ENCODE data around the gene CD93.

The CD93 gene

DNA sequence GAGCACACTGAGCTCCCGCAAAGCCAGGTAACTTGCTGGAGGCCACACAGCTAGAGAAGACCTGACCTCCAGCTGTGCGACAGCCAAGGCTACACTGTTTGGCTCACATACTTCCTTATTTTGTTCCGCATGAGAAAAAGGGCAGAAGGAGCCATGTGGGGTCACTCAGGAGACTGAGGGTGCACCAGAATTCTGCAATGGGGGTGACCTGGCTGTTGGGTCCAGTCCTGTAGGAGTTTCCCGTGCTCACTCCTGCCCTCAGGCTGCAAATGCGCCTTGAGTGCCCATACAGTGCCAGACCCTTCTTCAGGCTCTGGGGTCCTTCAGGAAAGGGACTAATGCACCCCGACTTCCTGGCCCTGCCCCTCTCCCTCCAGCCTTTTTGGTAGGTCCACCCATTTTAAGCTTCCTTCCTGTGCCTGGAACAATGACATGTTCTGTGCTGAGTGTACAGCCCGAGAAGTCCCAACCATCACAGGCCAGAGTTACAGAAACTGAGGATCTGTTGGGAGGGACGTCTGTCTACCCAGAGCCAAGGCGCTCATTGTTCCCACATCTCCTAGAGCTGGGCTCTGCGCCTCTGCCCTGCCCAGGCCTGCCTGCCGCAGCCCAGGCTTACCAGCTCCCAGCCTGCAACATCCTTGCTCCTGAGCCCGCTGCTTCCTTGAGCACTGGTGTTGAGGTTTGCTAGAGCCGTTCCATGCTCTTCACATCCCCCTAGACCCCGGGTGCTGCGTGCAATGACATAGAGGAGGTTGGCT, 33.5 kb upstream of the CD93 start:
- DNase-seq, result no peak

DNA sequence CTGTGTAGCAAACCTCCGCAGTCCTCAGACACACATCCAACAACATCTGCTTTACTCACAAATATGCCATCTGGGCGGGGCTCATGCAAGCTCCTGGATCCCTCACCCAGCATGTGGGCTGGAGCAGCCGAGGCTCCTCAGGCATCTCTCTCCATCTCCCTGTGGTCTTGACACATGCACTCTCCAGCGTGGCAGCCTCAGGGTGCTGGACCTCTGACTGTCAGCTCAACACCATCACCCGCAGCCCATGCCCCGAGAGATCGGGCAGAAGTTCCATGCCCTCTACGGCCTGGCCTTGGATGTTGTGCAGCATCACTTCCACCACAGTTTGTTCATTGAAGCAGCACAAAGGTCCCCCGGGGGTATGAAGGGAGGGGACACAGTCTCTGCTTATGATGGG, 32.6 kb upstream of the CD93 start:
- DNase-seq, result no peak

- no peak for DNase-seq
Observed at GRCh38 chr20:23118144-23118543, 32.0 kb upstream of the CD93 start.

- DNase-seq, result no peak
Observed at GRCh38 chr20:23117738-23118137, 31.6 kb upstream of the CD93 start.

GRCh38 chr20:23116311-23117089, 30.4 kb upstream of the CD93 start:
- DNase-seq, result no peak

DNA sequence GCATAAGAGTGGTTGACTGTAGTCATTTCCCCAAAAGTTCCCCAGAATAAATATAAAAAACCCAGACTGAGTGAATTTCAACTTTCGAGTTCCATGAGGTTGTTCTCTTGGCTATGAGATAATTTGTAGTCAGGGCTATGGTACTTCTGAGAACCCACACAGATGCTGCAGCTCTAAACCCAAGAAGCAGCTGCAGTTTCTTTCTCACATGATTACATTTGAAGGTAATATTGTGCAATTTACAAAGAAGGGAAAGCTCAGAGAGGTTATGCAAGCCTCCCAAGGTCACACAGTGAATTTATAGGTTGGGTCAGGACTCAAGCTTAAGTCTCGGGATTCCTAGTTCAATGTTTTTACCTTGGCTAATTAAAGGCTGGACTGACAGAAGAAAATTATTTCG, 29.7 kb upstream of the CD93 start:
- no peak for DNase-seq

- DNase-seq, result no peak
Observed at GRCh38 chr20:23114448-23115082, 28.4 kb upstream of the CD93 start.

- no peak for DNase-seq
Observed at GRCh38 chr20:23114018-23114417, 27.9 kb upstream of the CD93 start.

DNA sequence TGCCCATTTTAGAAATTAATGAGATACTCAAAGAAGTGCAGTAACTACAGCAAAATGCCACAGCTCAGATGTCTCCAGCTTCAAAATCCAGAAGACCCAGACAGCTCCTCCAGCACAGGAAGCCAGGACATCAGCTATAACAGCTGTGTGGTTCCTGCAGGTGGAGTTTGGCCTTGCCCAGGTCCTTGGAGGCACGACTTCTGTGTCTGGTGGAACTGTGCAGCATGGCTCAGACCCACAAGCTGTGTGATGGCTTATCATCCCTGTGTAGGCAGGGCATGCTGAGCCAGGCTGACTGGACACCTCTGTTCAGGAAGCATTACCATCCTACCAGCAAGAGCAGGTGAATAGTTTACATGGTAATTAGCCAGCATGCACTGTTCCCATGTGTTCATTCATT, 26.5 kb upstream of the CD93 start:
- no peak for DNase-seq

DNA sequence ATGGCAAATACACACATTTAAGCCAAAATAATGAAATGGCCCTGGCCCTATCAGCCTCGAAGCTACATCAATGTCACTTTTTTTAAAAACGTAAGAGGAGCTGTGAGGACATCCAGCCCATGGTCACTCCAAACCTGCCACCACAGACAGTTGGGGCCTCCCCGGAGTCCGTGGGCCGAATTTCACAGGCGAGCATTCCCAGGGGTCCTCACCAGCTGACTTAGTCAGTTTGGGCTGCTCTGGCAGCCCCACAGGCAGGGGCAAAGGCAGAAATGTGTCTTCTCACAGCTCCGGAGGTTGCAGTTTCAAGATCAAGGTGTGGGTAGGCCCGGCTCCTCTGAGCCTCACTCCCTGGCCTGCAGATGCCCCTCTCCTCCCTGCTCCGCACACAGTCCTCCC, 25.8 kb upstream of the CD93 start:
- no peak for DNase-seq

- no peak for DNase-seq
Observed at GRCh38 chr20:23111307-23111943, 25.3 kb upstream of the CD93 start.

DNA sequence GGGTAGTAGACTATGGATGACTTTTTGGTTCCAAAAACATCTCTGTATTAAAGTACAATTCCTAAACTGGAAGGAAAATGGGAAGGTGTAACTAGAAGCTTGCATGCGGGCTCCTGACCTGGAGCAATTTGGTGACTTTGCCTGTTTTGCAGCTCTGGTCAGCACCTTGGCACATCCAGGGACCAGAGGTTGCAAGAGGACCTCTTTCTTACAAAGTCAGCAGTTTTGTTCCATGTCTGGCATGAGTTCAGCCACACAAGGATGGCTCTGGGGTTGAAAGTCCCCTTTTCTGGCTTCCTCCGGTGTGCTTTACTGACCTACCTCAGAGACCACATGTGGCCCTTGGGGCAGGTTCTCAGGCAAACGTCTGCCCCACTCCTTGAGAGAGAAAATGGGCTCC, 22.7 kb upstream of the CD93 start:
- DNase-seq, result no peak

DNA sequence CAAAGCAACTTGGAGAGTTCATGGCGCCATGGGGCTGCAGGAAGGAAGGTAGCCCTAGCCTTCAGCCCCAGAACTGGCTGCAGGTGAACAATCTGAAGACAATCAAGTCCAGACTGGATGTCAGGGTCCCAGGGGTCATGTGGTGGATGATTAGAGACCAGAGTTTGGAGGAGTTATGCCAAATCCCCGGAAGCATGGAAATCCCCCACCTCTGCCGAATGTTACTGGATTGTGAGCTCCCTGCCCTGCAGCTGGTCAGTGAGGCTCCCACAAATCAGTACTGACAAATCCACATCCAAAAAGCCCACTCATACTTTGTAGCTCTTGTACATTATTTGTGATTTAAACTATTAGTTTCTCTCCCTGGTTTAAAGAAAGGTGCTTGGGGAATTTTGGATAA, 21.3 kb upstream of the CD93 start:
- DNase-seq, result no peak

GRCh38 chr20:23106271-23106851, 20.2 kb upstream of the CD93 start:
- no peak for DNase-seq

DNA sequence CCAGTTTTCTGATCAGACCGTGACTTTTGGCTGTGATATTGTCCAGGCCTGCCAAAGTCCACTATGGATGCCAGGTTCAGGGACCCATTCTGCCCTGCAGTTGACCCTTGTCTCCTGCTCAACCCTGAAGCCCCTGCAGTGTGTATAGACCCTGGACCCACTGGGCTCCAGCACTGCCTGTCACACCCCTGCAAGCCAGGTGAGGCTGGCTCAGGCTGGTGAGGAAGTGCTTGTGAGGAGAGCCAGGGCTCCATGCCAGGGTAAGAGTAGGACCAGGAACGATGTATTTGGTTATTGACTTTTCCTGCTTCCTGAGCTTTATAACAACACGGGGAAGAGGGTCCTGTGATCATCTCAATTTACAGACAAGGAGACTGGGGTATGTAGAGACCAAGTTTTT, 19.1 kb upstream of the CD93 start:
- DNase-seq, result no peak

GRCh38 chr20:23103284-23104018, 17.3 kb upstream of the CD93 start:
- DNase-seq, result no peak

DNA sequence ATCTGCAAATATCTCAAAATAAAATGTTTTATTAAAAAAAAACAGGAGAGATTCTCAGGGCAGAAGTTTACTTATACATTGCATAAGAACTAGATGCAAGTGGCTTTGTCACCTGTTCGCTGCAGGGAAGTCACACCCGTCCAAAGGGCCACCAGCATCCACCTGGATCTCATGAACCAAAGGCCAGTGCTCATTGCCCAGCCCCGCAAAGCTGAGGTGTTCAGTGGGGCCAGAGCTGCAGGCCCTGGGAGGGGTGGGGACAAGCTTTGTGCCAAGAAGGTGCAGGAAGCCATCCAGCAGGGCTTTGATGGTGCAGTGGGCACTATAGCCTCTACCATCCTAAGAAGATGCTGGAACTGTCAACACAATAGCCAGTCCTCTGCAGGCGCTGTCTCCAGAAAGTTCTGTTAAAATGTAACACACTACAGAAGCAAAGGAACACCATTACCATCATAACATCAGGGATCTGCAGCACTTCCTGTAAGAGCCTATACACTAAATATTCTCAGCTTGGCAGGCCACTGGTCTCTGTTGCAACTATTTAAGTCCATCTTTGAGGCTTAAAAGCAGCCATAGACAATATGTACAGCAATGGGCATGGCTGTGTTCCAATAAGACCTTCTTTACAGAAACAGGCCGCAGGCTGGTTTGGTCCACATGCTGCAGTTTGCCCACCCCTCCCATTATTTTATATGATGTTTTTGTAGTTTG, 15.7 kb upstream of the CD93 start:
- no peak for DNase-seq

DNA sequence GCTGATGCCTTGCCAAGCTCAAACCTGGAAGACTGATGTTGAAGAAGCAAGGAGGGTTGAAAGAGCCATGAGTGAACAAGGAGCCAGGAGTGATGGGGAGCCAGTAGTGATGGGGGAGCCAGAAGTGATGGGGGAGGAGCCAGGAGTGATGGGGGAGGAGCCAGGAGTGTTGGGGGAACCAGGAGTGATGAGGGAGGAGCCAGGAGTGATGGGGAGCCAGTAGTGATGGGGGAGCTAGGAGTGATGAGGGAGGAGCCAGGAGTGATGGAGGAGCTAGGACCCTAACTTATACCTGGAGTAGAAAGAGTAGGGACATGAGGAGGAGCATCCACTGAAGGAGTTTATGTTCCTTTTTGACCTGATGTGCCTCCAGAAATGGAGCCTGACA, 14.6 kb upstream of the CD93 start:
- DNase-seq, result no peak

GRCh38 chr20:23099791-23100719, 13.9 kb upstream of the CD93 start:
- no peak for DNase-seq
